ENCODE measurements around the gene SFMBT1. TPM values are rescaled to one million over a fixed set of nuclear protein-coding genes. Genes with fewer than 3 reads are reported as not detected.

The SFMBT1 gene
- polyA plus RNA-seq, 1 of the 3 experiments (the other 2 are of a cell fraction), result 0.72 TPM

DNA sequence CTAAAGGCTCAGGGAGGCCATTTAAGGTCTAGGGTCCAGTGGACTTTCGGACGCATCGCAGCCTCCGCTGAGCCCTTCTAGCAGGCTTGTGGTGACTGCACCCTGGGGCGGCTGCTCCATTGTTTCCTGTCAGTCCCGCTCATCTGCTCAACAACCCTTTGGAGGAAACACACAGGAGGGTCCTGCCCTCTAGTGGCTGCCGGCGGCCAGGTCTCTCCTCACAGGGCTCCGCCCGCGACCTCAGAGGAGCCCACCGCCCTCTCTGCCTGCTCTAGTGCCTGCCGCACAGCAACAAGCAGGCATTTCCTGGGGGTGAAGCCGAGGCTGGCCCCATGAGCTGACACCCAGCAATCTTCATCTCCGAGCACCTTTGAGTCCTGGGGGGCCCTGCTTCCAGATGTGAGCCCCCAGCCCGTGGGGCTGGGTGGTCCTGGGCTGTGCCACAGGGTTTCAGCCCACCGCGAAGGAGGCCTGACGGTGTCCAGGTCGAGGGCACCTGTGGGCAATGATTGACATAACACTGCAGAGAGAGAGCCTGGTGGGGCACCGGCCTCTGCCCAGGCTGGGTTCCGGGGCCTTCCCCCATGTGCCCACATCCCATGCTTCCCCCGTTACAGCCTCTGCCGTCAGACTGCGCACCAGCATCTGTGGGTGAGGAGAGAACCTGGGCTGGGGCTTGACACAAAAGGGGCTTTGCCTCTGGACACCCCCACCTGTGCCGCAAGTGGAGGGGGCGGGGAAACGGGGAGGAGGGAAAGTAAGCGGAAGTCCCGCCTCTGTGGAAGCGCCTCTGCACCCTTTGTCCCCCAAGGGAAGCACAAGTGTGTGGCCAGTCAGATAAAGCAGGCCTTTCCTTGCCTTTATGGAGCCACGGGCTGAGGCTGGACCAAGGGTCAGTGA is 27.0 kb upstream of the SFMBT1 start:
- H3K36me3 ChIP-seq (replicated peaks in 1 of 2; ENCODE audit: control insufficient read depth in 1 of 2, insufficient read depth in 2 of 2, low read length in 1 of 2), result no peaks in the 10 kb centered on the region
- H3F3A ChIP-seq (replicated peaks; ENCODE audit: insufficient read depth), result no peaks in the 10 kb centered on the region
- ChIA-PET POLR2A (no interaction called here), CTCF (interaction anchor here (0.6 to 7.5 kb wide), 27 partner anchors 8 to 336 kb away, joined by 3 to 73 read pairs (median 3); partner anchors contain the start of gene SFMBT1)
- H3K4me2 ChIP-seq, result peak overlapping the region; percentile 56
- peaks cover 0 to 26% of the 10 kb centered on the region in 2 experiments; a peak in 1 of 4 replicates for H3K4me1 ChIP-seq (ENCODE audit: control insufficient read depth in 1 of 2, insufficient read depth in 2 of 2, low read depth in 1 of 2, low read length in 1 of 2)
- no peaks in the 10 kb centered on the region for H3K9me2 ChIP-seq
- no peaks in the 10 kb centered on the region for H3K27me3 ChIP-seq (ENCODE audit: insufficient read depth)
- no peak for TF ChIP-seq RFX5 (IDR thresholded peaks at IDR 0.05; ENCODE audit: low read length)
- peak; percentile 88 for TF ChIP-seq RAD21 (IDR thresholded peaks at IDR 0.05; ENCODE audit: low read length)
- TF ChIP-seq, protein P1, sequence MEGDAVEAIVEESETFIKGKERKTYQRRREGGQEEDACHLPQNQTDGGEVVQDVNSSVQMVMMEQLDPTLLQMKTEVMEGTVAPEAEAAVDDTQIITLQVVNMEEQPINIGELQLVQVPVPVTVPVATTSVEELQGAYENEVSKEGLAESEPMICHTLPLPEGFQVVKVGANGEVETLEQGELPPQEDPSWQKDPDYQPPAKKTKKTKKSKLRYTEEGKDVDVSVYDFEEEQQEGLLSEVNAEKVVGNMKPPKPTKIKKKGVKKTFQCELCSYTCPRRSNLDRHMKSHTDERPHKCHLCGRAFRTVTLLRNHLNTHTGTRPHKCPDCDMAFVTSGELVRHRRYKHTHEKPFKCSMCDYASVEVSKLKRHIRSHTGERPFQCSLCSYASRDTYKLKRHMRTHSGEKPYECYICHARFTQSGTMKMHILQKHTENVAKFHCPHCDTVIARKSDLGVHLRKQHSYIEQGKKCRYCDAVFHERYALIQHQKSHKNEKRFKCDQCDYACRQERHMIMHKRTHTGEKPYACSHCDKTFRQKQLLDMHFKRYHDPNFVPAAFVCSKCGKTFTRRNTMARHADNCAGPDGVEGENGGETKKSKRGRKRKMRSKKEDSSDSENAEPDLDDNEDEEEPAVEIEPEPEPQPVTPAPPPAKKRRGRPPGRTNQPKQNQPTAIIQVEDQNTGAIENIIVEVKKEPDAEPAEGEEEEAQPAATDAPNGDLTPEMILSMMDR (IDR thresholded peaks at IDR 0.05), result peak; percentile 87
- 0 out of 2 replicates have a peak, but pooled peaks have one; percentile 48 for TF ChIP-seq RCOR1 (IDR thresholded peaks at IDR 0.05; ENCODE audit: low read length)
- peak; percentile 83 for TF ChIP-seq SMC3 (IDR thresholded peaks at IDR 0.05; ENCODE audit: low read depth, low read length)
- peak; percentile 49 for TF ChIP-seq CHD2 (IDR thresholded peaks at IDR 0.05; ENCODE audit: low read length, partially characterized antibody)
- TF ChIP-seq, protein P2, sequence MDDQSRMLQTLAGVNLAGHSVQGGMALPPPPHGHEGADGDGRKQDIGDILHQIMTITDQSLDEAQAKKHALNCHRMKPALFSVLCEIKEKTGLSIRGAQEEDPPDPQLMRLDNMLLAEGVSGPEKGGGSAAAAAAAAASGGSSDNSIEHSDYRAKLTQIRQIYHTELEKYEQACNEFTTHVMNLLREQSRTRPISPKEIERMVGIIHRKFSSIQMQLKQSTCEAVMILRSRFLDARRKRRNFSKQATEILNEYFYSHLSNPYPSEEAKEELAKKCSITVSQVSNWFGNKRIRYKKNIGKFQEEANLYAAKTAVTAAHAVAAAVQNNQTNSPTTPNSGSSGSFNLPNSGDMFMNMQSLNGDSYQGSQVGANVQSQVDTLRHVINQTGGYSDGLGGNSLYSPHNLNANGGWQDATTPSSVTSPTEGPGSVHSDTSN (IDR thresholded peaks at IDR 0.05), result 0 out of 2 replicates have a peak, but pooled peaks have one; percentile 18
- TF ChIP-seq JUND (IDR thresholded peaks at IDR 0.05), result no peak
- no peak for TF ChIP-seq POLR2AphosphoS5 (IDR thresholded peaks at IDR 0.05; ENCODE audit: low read depth, low read length)
- peak; percentile 88 for DNase-seq
- H2AFZ ChIP-seq (ENCODE audit: low read depth), result peak overlapping the region; percentile 68
- WGBS (ENCODE audit: low lambda C conversion rate), result 27% methylated on average over 16 of the region's 32 CpGs
- H4K20me1 ChIP-seq (ENCODE audit: insufficient read depth), result no peaks in the 10 kb centered on the region
- H3K9me3 ChIP-seq, result no peaks in the 10 kb centered on the region
- no peak overlapping the region; a peak in 1 of 4 replicates for H3K27ac ChIP-seq (ENCODE audit: low read depth in 2 of 2, low read length in 1 of 2)
- peak overlapping the region in 1 of 2 experiments; percentile 30; a peak in 1 of 4 replicates for H3K4me3 ChIP-seq (ENCODE audit: low read depth in 2 of 2, low read length in 1 of 2)
- no peak overlapping the region for H3K9ac ChIP-seq
- no peaks in the 10 kb centered on the region for H3K79me2 ChIP-seq (ENCODE audit: insufficient read depth)

DNA sequence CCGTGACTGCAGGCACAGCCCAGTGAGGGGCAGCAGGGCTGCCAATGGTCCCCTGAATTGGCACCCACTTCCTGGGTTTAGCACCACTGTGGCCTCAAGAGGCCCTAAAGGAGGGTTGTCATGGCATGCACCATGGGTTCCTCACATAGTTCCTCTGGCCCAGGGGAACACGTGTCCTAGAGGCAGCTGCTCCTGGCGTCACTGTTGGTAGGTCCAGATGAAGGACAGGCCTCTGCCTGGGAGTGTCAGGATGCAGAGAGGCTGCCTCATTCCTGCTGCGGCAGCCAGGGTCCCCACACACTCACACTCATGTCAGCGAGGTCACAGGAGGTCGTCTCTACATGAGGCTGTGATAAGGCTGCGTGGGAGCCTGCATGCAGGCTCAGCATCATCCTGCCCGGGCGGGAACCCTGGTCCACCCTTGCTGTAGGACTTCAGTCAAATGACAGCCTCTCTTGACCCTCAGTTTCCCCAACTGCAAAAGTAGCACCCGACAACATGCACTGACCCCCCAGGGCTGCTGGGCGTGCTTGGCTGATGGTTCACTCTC is 26.1 kb upstream of the SFMBT1 start:
- Histone ChIP-seq H3K27ac (ENCODE audit: low read depth in 2 of 2, low read length in 1 of 2) (no peak overlapping the region; a peak in 1 of 4 replicates), H3F3A (replicated peaks; ENCODE audit: insufficient read depth) (no peaks in the 10 kb centered on the region), H3K27me3 (ENCODE audit: insufficient read depth) (no peaks in the 10 kb centered on the region), H3K4me3 (ENCODE audit: low read depth in 2 of 2, low read length in 1 of 2) (no peak overlapping the region), H3K4me1 (ENCODE audit: control insufficient read depth in 1 of 2, insufficient read depth in 2 of 2, low read depth in 1 of 2, low read length in 1 of 2) (peaks cover 0 to 26% of the 10 kb centered on the region in 2 experiments; a peak in 1 of 4 replicates), H3K36me3 (replicated peaks in 1 of 2; ENCODE audit: control insufficient read depth in 1 of 2, insufficient read depth in 2 of 2, low read length in 1 of 2) (no peaks in the 10 kb centered on the region), H4K20me1 (ENCODE audit: insufficient read depth) (no peaks in the 10 kb centered on the region), H3K9me3 (no peaks in the 10 kb centered on the region), H3K9ac (no peak overlapping the region), H3K79me2 (ENCODE audit: insufficient read depth) (no peaks in the 10 kb centered on the region), H3K4me2 (no peak overlapping the region; the same call in 1 of the 2 replicates), H2AFZ (ENCODE audit: low read depth) (peak overlapping the region; percentile 68), H3K9me2 (no peaks in the 10 kb centered on the region)
- 94% methylated on average over 3 of the region's 11 CpGs for whole genome bisulfite sequencing (ENCODE audit: low lambda C conversion rate)
- POLR2A ChIA-PET, result no interaction called here
- no peak for DNase-seq
- CTCF ChIA-PET, result interaction anchor here (0.6 to 7.5 kb wide), 16 partner anchors 9 to 331 kb away, joined by 3 to 73 read pairs (median 4); partner anchors contain the start of genes ITIH4 and SFMBT1
- TF ChIP-seq, protein P3, sequence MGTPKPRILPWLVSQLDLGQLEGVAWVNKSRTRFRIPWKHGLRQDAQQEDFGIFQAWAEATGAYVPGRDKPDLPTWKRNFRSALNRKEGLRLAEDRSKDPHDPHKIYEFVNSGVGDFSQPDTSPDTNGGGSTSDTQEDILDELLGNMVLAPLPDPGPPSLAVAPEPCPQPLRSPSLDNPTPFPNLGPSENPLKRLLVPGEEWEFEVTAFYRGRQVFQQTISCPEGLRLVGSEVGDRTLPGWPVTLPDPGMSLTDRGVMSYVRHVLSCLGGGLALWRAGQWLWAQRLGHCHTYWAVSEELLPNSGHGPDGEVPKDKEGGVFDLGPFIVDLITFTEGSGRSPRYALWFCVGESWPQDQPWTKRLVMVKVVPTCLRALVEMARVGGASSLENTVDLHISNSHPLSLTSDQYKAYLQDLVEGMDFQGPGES (IDR thresholded peaks at IDR 0.05; ENCODE audit: low read depth, low read length), result no peak
- TF ChIP-seq, protein P4, sequence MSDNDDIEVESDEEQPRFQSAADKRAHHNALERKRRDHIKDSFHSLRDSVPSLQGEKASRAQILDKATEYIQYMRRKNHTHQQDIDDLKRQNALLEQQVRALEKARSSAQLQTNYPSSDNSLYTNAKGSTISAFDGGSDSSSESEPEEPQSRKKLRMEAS (IDR thresholded peaks at IDR 0.05; ENCODE audit: low read depth), result no peak
- TF ChIP-seq TAF1 (IDR thresholded peaks at IDR 0.05; ENCODE audit: borderline replicate concordance, low read depth, low read length) (no peak), CHD2 (IDR thresholded peaks at IDR 0.05; ENCODE audit: low read length, partially characterized antibody) (no peak), TEAD4 (IDR thresholded peaks at IDR 0.05; ENCODE audit: borderline replicate concordance, insufficient read depth) (no peak), RFX5 (IDR thresholded peaks at IDR 0.05; ENCODE audit: low read length) (no peak), JUND (IDR thresholded peaks at IDR 0.05) (no peak), GABPA (IDR thresholded peaks at IDR 0.05; ENCODE audit: low read depth) (no peak), POLR2AphosphoS5 (IDR thresholded peaks at IDR 0.05; ENCODE audit: low read depth, low read length) (no peak), RAD21 (IDR thresholded peaks at IDR 0.05; ENCODE audit: low read length) (no peak), RCOR1 (IDR thresholded peaks at IDR 0.05; ENCODE audit: low read length) (no peak)
- TF ChIP-seq, protein P5, sequence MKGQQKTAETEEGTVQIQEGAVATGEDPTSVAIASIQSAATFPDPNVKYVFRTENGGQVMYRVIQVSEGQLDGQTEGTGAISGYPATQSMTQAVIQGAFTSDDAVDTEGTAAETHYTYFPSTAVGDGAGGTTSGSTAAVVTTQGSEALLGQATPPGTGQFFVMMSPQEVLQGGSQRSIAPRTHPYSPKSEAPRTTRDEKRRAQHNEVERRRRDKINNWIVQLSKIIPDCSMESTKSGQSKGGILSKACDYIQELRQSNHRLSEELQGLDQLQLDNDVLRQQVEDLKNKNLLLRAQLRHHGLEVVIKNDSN (IDR thresholded peaks at IDR 0.05; ENCODE audit: borderline replicate concordance, low read depth), result no peak
- TF ChIP-seq, protein P6, sequence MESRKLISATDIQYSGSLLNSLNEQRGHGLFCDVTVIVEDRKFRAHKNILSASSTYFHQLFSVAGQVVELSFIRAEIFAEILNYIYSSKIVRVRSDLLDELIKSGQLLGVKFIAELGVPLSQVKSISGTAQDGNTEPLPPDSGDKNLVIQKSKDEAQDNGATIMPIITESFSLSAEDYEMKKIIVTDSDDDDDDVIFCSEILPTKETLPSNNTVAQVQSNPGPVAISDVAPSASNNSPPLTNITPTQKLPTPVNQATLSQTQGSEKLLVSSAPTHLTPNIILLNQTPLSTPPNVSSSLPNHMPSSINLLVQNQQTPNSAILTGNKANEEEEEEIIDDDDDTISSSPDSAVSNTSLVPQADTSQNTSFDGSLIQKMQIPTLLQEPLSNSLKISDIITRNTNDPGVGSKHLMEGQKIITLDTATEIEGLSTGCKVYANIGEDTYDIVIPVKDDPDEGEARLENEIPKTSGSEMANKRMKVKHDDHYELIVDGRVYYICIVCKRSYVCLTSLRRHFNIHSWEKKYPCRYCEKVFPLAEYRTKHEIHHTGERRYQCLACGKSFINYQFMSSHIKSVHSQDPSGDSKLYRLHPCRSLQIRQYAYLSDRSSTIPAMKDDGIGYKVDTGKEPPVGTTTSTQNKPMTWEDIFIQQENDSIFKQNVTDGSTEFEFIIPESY (IDR thresholded peaks at IDR 0.05; ENCODE audit: borderline replicate concordance, low read depth), result no peak
